Neural cell (in vitro differentiated cells): ENCODE data around the gene LRRC8E. TPM values are rescaled to one million over a fixed set of nuclear protein-coding genes. Genes with fewer than 3 reads are reported as not detected.

Experiments
- H2AFZ ChIP-seq: fragments of 200-600, 300-800 bp; sonication (generic), shearing (Covaris generic); 2 replicates; pipeline ENCODE4 v1.6.0; 2014; ENCODE audit warnings: low read depth, mild to moderate bottlenecking, antibody characterized with exemption, low read length, moderate library complexity
- H3F3A ChIP-seq: fragments of 200-600 bp; shearing (Covaris generic); 2 replicates; pipeline ENCODE4 v1.6.1; 2016; ENCODE audit warnings: mild to moderate bottlenecking, moderate library complexity, mixed read lengths, antibody characterized with exemption, low read length; ENCODE audit not compliant: insufficient read depth, poor library complexity, severe bottlenecking
- H3K27ac ChIP-seq: fragments of 200-600, 300-800 bp; sonication (generic), shearing (Covaris generic); 2 replicates; pipeline ENCODE4 v1.5.1; 2014; ENCODE audit warnings: mild to moderate bottlenecking, low read length, moderate library complexity
- H3K27me3 ChIP-seq: fragments of 300-800, 200-600 bp; sonication (generic), shearing (Covaris generic); 2 replicates; pipeline ENCODE4 v1.6.0; 2014; ENCODE audit warnings: mild to moderate bottlenecking, low read depth, low read length, moderate library complexity; ENCODE audit not compliant: insufficient read depth
- H3K36me3 ChIP-seq: fragments of 300-800, 200-600 bp; sonication (generic), shearing (Covaris generic); 2 replicates; pipeline ENCODE4 v1.5.1; 2014; ENCODE audit warnings: mild to moderate bottlenecking, antibody characterized with exemption, low read length, moderate library complexity; ENCODE audit not compliant: insufficient read depth
- H3K4me2 ChIP-seq: fragments of 300-800, 200-600 bp; sonication (generic), shearing (Covaris generic); 2 replicates; pipeline ENCODE4 v1.6.0; 2014; ENCODE audit warnings: mild to moderate bottlenecking, low read length
- H3K4me3 ChIP-seq: fragments of 300-800, 200-600 bp; sonication (generic), shearing (Covaris generic); 2 replicates; pipeline ENCODE4 v1.5.1; 2014; ENCODE audit warnings: mild to moderate bottlenecking, low read length, moderate library complexity
- H3K79me2 ChIP-seq: fragments of 200-600 bp; shearing (Covaris generic); replicated peaks from 2 replicates; pipeline ENCODE4 v1.6.0; 2014; ENCODE audit warnings: mild to moderate bottlenecking, low read length, moderate library complexity; ENCODE audit not compliant: insufficient read depth
- H3K9ac ChIP-seq: fragments of 300-800, 200-600 bp; sonication (generic), shearing (Covaris generic); 2 replicates; pipeline ENCODE4 v1.6.1; 2016; ENCODE audit warnings: mild to moderate bottlenecking, low read length, mixed read lengths
- H3K9me2 ChIP-seq: fragments of 200-600 bp; shearing (Covaris generic); 2 replicates; pipeline ENCODE4 v1.6.1; 2016; ENCODE audit warnings: mild to moderate bottlenecking, low read length, mixed read lengths; ENCODE audit not compliant: insufficient read depth
- H3K9me3 ChIP-seq: fragments of 200-600, 300-800 bp; sonication (generic), shearing (Covaris generic); 2 replicates; pipeline ENCODE4 v1.6.1; 2016; ENCODE audit warnings: mild to moderate bottlenecking, mixed run types, low read length, moderate library complexity, mixed read lengths
- H4K20me1 ChIP-seq: fragments of 200-600 bp; shearing (Covaris generic); 2 replicates; pipeline ENCODE4 v1.6.1; 2016; ENCODE audit warnings: mild to moderate bottlenecking, mixed run types; ENCODE audit not compliant: insufficient read depth
- CTCF ChIP-seq: fragments of 450-650 bp; IDR thresholded peaks from 2 replicates; pipeline ENCODE4 v1.5.1; 2014; ENCODE audit warnings: antibody characterized with exemption, mild to moderate bottlenecking, moderate library complexity; ENCODE audit not compliant: poor library complexity, severe bottlenecking
- EP300 ChIP-seq: fragments of 450-650 bp; conservative IDR thresholded peaks from 2 replicates; pipeline ENCODE4 v1.6.1; 2014; ENCODE audit warnings: antibody characterized with exemption, mild to moderate bottlenecking, moderate library complexity; ENCODE audit not compliant: poor library complexity, severe bottlenecking
- EZH2 ChIP-seq: fragments of 200-600, 300-800 bp; shearing (Covaris generic), sonication (generic); IDR thresholded peaks from 2 replicates; pipeline ENCODE4 v1.6.1; 2014; ENCODE audit warnings: antibody characterized with exemption, low read length, borderline replicate concordance, mild to moderate bottlenecking; ENCODE audit not compliant: insufficient read depth, poor library complexity, severe bottlenecking
- MXI1 ChIP-seq: fragments of 450-650 bp; conservative IDR thresholded peaks from 2 replicates; pipeline ENCODE4 v1.6.1; 2014; ENCODE audit warnings: antibody characterized with exemption, mild to moderate bottlenecking; ENCODE audit not compliant: poor library complexity, severe bottlenecking
- POLR2AphosphoS5 ChIP-seq: IDR thresholded peaks from 2 replicates; pipeline ENCODE4 v1.6.1; 2012
- RAD21 ChIP-seq: fragments of 450-650 bp; conservative IDR thresholded peaks from 2 replicates; pipeline ENCODE4 v1.6.1; 2014; ENCODE audit warnings: antibody characterized with exemption, mild to moderate bottlenecking, moderate library complexity
- REST ChIP-seq: IDR thresholded peaks from 2 replicates; pipeline ENCODE4 v1.6.1; 2012; ENCODE audit warnings: borderline replicate concordance
- SMC3 ChIP-seq: fragments of 450-650 bp; conservative IDR thresholded peaks from 2 replicates; pipeline ENCODE4 v1.6.1; 2014; ENCODE audit warnings: antibody characterized with exemption, mild to moderate bottlenecking, moderate library complexity; ENCODE audit not compliant: poor library complexity
- TAF1 ChIP-seq: IDR thresholded peaks from 2 replicates; pipeline ENCODE4 v1.6.1; 2012; ENCODE audit warnings: low read depth
- polyA plus RNA-seq: library from polyadenylated mRNA; depleted of rRNA; stranded (reverse); fragments of >200 nt; gene quantifications from 2 replicates; pipeline ENCODE4 v1.2.3, GENCODE V29; 2014

The LRRC8E gene
- polyA plus RNA-seq, 1 donor from 2014 or later = not detected

- no peak for TF ChIP-seq EZH2
- TF ChIP-seq SMC3 = no peak
- TF ChIP-seq EP300 = no peak
- no peak for TF ChIP-seq CTCF
- no peak for TF ChIP-seq REST
- TF ChIP-seq TAF1 = no peak
- no peak for TF ChIP-seq RAD21
- no peak for TF ChIP-seq MXI1
- TF ChIP-seq POLR2AphosphoS5 = no peak
- Histone ChIP-seq H3K9me3 (no peaks in the 10 kb centered on the region), H3K27ac (no peak overlapping the region)
These were observed 13.0 kb downstream of the LRRC8E start for GRCh38 chr19:7901337-7901736.

GRCh38 chr19:7902796-7903243 is 14.5 kb downstream of the LRRC8E start:
- Histone ChIP-seq H3K9me2 (no peaks in the 10 kb centered on the region), H3K27ac (peak overlapping the region; percentile 85), H3F3A (no peaks in the 10 kb centered on the region), H3K27me3 (no peaks in the 10 kb centered on the region), H4K20me1 (no peaks in the 10 kb centered on the region), H3K4me2 (peak overlapping the region; percentile 88), H2AFZ (peak overlapping the region; percentile 80), H3K9ac (peak overlapping the region; percentile 82), H3K36me3 (no peaks in the 10 kb centered on the region), H3K79me2 (peaks cover 22% of the 10 kb centered on the region), H3K4me3 (peak overlapping the region; percentile 77), H3K9me3 (no peaks in the 10 kb centered on the region)
- TF ChIP-seq MXI1 (no peak), EP300 (no peak), CTCF (no peak), EZH2 (no peak), POLR2AphosphoS5 (no peak), RAD21 (no peak), TAF1 (no peak), REST (no peak), SMC3 (no peak)

More at GRCh38 chr19:7901337-7901736, 13.0 kb downstream of the LRRC8E start:
- H3F3A ChIP-seq = no peaks in the 10 kb centered on the region
- no peaks in the 10 kb centered on the region for H3K36me3 ChIP-seq
- H3K27me3 ChIP-seq = no peaks in the 10 kb centered on the region
- no peak overlapping the region for H2AFZ ChIP-seq
- H3K4me3 ChIP-seq = no peak overlapping the region
- H3K9ac ChIP-seq = no peak overlapping the region
- no peak overlapping the region for H3K4me2 ChIP-seq
- no peaks in the 10 kb centered on the region for H4K20me1 ChIP-seq
- H3K79me2 ChIP-seq = peaks cover 22% of the 10 kb centered on the region
- H3K9me2 ChIP-seq = no peaks in the 10 kb centered on the region
